IMR-90 (cell line): ENCODE data around the gene RBM45. TPM values are rescaled to one million over a fixed set of nuclear protein-coding genes. Genes with fewer than 3 reads are reported as not detected.
A peak's percentile ranks its signal among the peaks of the same experiment; 100 is the strongest.

Experiments used
- ATAC-seq: fragments of 200-7000 bp; cut with Tn5 transposase; 2 replicates; pipeline ENCODE4 v1.9.1; 2020; ENCODE audit warnings: low read depth, mild to moderate bottlenecking, moderate library complexity
- BruUV-seq: library from RNA; stranded (reverse); fragments of 400-500 nt; replicated peaks from 2 replicates; lab custom pipeline; 2021; lab: Mats Ljungman, UMichigan
- CTCF ChIA-PET: fragments of 300-600 bp; formaldehyde crosslinking; extraction: SDS; loops from one replicate; lab custom pipeline; 2021; ENCODE audit warnings: antibody characterized with exemption; lab: Yijun Ruan, JAX
- POLR2A ChIA-PET: fragments of 300-600 bp; sonication (Branson Sonifier 250); formaldehyde crosslinking; loops from one replicate; lab custom pipeline; 2022; ENCODE audit warnings: antibody characterized with exemption; ENCODE audit not compliant: unreplicated experiment; lab: Charles Lee
- DNase-seq: peaks from one replicate; pipeline ENCODE4 v3.0.0; 2013
- H2AFZ ChIP-seq: replicated peaks from 2 replicates; pipeline ENCODE3; 2013; ENCODE audit warnings: low read length, mild to moderate bottlenecking; ENCODE audit not compliant: poor library complexity
- H2AK5ac ChIP-seq: 2 replicates; pipeline ENCODE4 v1.6.1; 2013; ENCODE audit warnings: low read depth, low read length, inconsistent platforms
- H2AK9ac ChIP-seq: replicated peaks from 2 replicates; pipeline ENCODE3; 2013; ENCODE audit warnings: mild to moderate bottlenecking, low read depth, low read length, moderate library complexity; ENCODE audit not compliant: poor library complexity
- H2BK120ac ChIP-seq: 2 replicates; pipeline ENCODE4 v1.6.1; 2013; ENCODE audit warnings: low read depth, low read length, inconsistent platforms
- H2BK15ac ChIP-seq: 3 replicates; pipeline ENCODE4 v1.6.1; 2013; ENCODE audit warnings: low read depth, low read length, inconsistent platforms
- H2BK20ac ChIP-seq: 2 replicates; pipeline ENCODE4 v1.6.1; 2013; ENCODE audit warnings: low read depth, mild to moderate bottlenecking, inconsistent platforms, low read length, moderate library complexity
- H2BK5ac ChIP-seq: 2 replicates; pipeline ENCODE4 v1.6.1; 2013; ENCODE audit warnings: mild to moderate bottlenecking, low read depth, low read length, inconsistent platforms; ENCODE audit not compliant: poor library complexity, severe bottlenecking
- H3K14ac ChIP-seq: replicated peaks from 2 replicates; pipeline ENCODE4 v1.6.1; 2013; ENCODE audit warnings: low read depth, low read length, inconsistent platforms
- H3K18ac ChIP-seq: 2 replicates; pipeline ENCODE4 v1.6.1; 2013; ENCODE audit warnings: low read depth, low read length, control low read depth
- H3K23ac ChIP-seq: 2 replicates; pipeline ENCODE4 v1.6.1; 2013; ENCODE audit warnings: low read depth, low read length, inconsistent platforms
- H3K27ac ChIP-seq: 2 replicates; pipeline ENCODE4 v1.5.1; 2013; ENCODE audit warnings: mild to moderate bottlenecking, control low read depth, low read length; ENCODE audit not compliant: insufficient read depth
- H3K27me3 ChIP-seq: 2 replicates; pipeline ENCODE4 v1.6.1; 2013; ENCODE audit warnings: low read length; ENCODE audit not compliant: control insufficient read depth, insufficient read depth
- H3K36me3 ChIP-seq: 2 replicates; pipeline ENCODE4 v1.6.1; 2013; ENCODE audit warnings: low read length, mixed read lengths; ENCODE audit not compliant: control insufficient read depth, insufficient read depth
- H3K4ac ChIP-seq: 2 replicates; pipeline ENCODE4 v1.6.1; 2013; ENCODE audit warnings: low read depth, low read length, inconsistent platforms
- H3K4me1 ChIP-seq: 2 replicates; pipeline ENCODE4 v1.6.1; 2013; ENCODE audit warnings: low read length, mixed read lengths; ENCODE audit not compliant: control insufficient read depth, insufficient read depth
- H3K4me2 ChIP-seq: 2 replicates; pipeline ENCODE4 v1.6.1; 2013; ENCODE audit warnings: low read depth, mild to moderate bottlenecking, control low read depth, low read length, moderate library complexity
- H3K4me3 ChIP-seq: 2 replicates; pipeline ENCODE4 v1.5.1; 2013; ENCODE audit warnings: low read depth, mild to moderate bottlenecking, control low read depth, low read length, moderate library complexity; ENCODE audit not compliant: insufficient read depth
- H3K56ac ChIP-seq: 2 replicates; pipeline ENCODE4 v1.6.1; 2013; ENCODE audit warnings: low read length, inconsistent platforms; ENCODE audit not compliant: insufficient read depth; ENCODE audit errors: extremely low read depth
- H3K79me1 ChIP-seq, 2 experiments: 2 replicates each; pipeline ENCODE4 v1.6.1; 2013; ENCODE audit warnings: low read length in 2 of 2, inconsistent platforms in 1 of 2, low read depth in 1 of 2
- H3K9ac ChIP-seq: 2 replicates; pipeline ENCODE4 v1.6.1; 2013; ENCODE audit warnings: low read depth, low read length, control low read depth
- H3K9me1 ChIP-seq: 2 replicates; pipeline ENCODE4 v1.6.1; 2013; ENCODE audit warnings: low read length, inconsistent platforms; ENCODE audit not compliant: insufficient read depth
- H3K9me3 ChIP-seq: 2 replicates; pipeline ENCODE4 v1.6.1; 2013; ENCODE audit warnings: low read length; ENCODE audit not compliant: control insufficient read depth, insufficient read depth
- H4K20me1 ChIP-seq: 2 replicates; pipeline ENCODE4 v1.6.1; 2013; ENCODE audit warnings: low read length, inconsistent platforms; ENCODE audit not compliant: insufficient read depth
- H4K5ac ChIP-seq: 2 replicates; pipeline ENCODE4 v1.6.1; 2013; ENCODE audit warnings: mild to moderate bottlenecking, low read depth, low read length, control low read depth
- H4K8ac ChIP-seq, 2 experiments: 2 replicates each; pipeline ENCODE4 v1.6.1; 2013; ENCODE audit warnings: low read depth in 2 of 2, low read length in 2 of 2, control low read depth in 1 of 2, inconsistent platforms in 1 of 2
- H4K91ac ChIP-seq: 2 replicates; pipeline ENCODE4 v1.6.1; 2013; ENCODE audit warnings: low read depth, low read length, inconsistent platforms; ENCODE audit not compliant: insufficient read depth
- BHLHE40 ChIP-seq: fragments of 150-350 bp; IDR thresholded peaks from 2 replicates; pipeline ENCODE4 v1.6.1; 2016; ENCODE audit warnings: mild to moderate bottlenecking, low read depth, low read length
- CHD1 ChIP-seq: IDR thresholded peaks from 2 replicates; pipeline ENCODE4 v1.6.1; 2012; ENCODE audit warnings: low read depth, low read length, improper control_type of control experiment
- MAFK ChIP-seq: IDR thresholded peaks from 2 replicates; pipeline ENCODE4 v1.6.1; 2012; ENCODE audit warnings: low read depth, low read length, improper control_type of control experiment
- MAZ ChIP-seq: IDR thresholded peaks from 2 replicates; pipeline ENCODE4 v1.6.1; 2012; ENCODE audit warnings: low read depth, mild to moderate bottlenecking, low read length, improper control_type of control experiment, moderate library complexity, borderline replicate concordance
- NFE2L2 ChIP-seq: fragments of 150-350 bp; IDR thresholded peaks from 2 replicates; pipeline ENCODE4 v1.6.1; 2016; ENCODE audit warnings: low read depth, mild to moderate bottlenecking, low read length
- POLR2A ChIP-seq: IDR thresholded peaks from 2 replicates; pipeline ENCODE4 v1.6.1; 2012; ENCODE audit warnings: mild to moderate bottlenecking, low read depth, low read length
- WGBS, 2 experiments: methylation state at CpG; one replicate each; pipeline versions ENCODE4 v1.1.5 to v1.1.7; 2013; ENCODE audit warnings: missing lambda C conversion rate in 2 of 2; ENCODE audit not compliant: insufficient read length in 1 of 2; ENCODE audit errors: extremely low coverage in 2 of 2; 5-methylcytosine and 5-hydroxymethylcytosine counted together
- dilution Hi-C: fragments of 300-500 bp; cut with HindIII; formaldehyde crosslinking; loops from one replicate; pipeline ENCODE4 v1.14.3; 2018; ENCODE audit warnings: low sequenced_read_pairs; ENCODE audit not compliant: unreplicated experiment
- in situ Hi-C: fragments of 300-500 bp; cut with MboI; formaldehyde crosslinking; loops from 3 replicates; pipeline ENCODE4 v1.14.3; 2019; ENCODE audit warnings: low sequenced_read_pairs, inconsistent platforms, mixed read lengths
- intact Hi-C: fragments of 100-400 bp; cut with micrococcal nuclease; formaldehyde crosslinking; loops from 2 replicates; pipeline ENCODE4 v1.10.0; 2022
- microRNA-seq, 2 experiments: library from miRNA; stranded (forward) in 1 of 2; unstranded in 1 of 2; fragments of 10-50 nt in 1 of 2; fragments of <30 nt in 1 of 2; gene quantifications in 1 of 2; microRNA quantifications in 1 of 2; one replicate each; pipeline versions ENCODE3 to v1.1.0; 2013 to 2020; ENCODE audit not compliant: insufficient read depth in 1 of 2, insufficient read length in 1 of 2, unreplicated experiment in 1 of 2
- polyA plus RNA-seq, 3 experiments: library from polyadenylated mRNA; depleted of rRNA; stranded (reverse); fragments of >200 nt; gene quantifications; 2 replicates each; pipeline ENCODE4 v1.2.3, GENCODE V29; 2012; ENCODE audit warnings: low replicate concordance in 1 of 3
- small RNA-seq, 5 experiments: library from RNA; depleted of rRNA; stranded (forward); fragments of <200 nt; gene quantifications; one replicate each; pipeline ENCODE3, GENCODE V24; 2012
- total RNA-seq: library from RNA; depleted of rRNA; stranded (reverse); fragments of >200 nt; gene quantifications from 2 replicates; pipeline ENCODE4 v1.2.3, GENCODE V29; 2012; rRNA removed
- TF ChIP-seq, protein P1 (sequence below): fragments of 150-350 bp; IDR thresholded peaks from 2 replicates; pipeline ENCODE4 v1.6.1; 2016; ENCODE audit warnings: low read depth, mild to moderate bottlenecking, low read length, moderate library complexity, borderline replicate concordance
- TF ChIP-seq, protein P2 (sequence below): fragments of 150-350 bp; IDR thresholded peaks from 2 replicates; pipeline ENCODE4 v1.6.1; 2017; ENCODE audit warnings: mild to moderate bottlenecking, antibody characterized with exemption, low read length, low read depth

Gene RBM45
- total and polyA plus RNA-seq, 2 of the 4 experiments (the other 2 are of a cell fraction), result 10.3 to 17.9 TPM

DNA sequence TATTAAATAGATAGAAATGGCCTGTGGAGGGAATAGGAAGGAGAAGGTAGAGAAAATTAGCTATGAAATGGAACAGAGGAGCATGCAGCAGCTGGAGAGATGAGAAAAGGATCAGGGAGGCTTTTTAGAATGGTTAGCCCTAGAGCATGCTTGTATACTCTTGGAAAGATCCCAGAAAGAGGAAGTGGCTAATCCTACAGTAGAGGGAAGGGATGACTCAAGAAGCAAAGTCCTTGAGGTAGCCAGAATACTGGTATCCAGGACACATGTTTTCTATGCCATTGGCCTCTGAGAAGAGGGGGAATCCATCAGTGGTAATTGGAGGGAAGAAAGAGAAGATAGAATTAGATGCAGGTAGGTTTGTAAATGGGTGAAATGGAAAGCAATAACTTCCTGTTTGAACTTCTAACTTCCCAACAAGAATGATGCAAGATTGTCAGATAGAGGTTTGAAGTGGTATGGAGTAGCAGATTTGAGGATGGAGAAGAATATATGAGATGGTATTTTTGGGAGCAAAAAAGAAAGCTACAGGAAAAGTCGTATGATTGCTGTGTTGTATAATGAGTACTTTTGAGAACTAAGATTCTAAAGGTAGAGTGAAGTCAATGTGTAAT, 64.9 kb downstream of the RBM45 start:
- no peak overlapping the region for H4K91ac ChIP-seq
- no peak overlapping the region for H3K56ac ChIP-seq
- no peak overlapping the region for H2BK15ac ChIP-seq
- H3K18ac ChIP-seq, result no peak overlapping the region
- H2BK5ac ChIP-seq, result no peak overlapping the region
- ChIA-PET CTCF (no interaction called here), POLR2A (no interaction called here)
- no peak overlapping the region for H3K4me2 ChIP-seq
- no peaks in the 10 kb centered on the region for H4K20me1 ChIP-seq
- H2AFZ ChIP-seq, result no peak overlapping the region
- H3K23ac ChIP-seq, result no peak overlapping the region
- H4K8ac ChIP-seq, result no peak overlapping the region
- no peaks in the 10 kb centered on the region for H3K79me1 ChIP-seq
- DNase-seq (peak; percentile 67), ATAC-seq (peak; percentile 56; the same call in 1 of the 2 replicates)
- no peak overlapping the region for H2AK9ac ChIP-seq
- intact Hi-C loops (no loop called here), dilution Hi-C loops (no loop called here), in situ Hi-C loops (no loop called here)
- H3K27ac ChIP-seq, result no peak overlapping the region
- H3K4me3 ChIP-seq, result no peak overlapping the region
- H3K4me1 ChIP-seq, result no peaks in the 10 kb centered on the region
- H3K36me3 ChIP-seq, result no peaks in the 10 kb centered on the region
- no peak overlapping the region for H2AK5ac ChIP-seq
- 100% methylated on average over 1 of the region's 1 CpG; no CpG with 5 or more reads in 1 of the 2 experiments for WGBS, 2 experiments
- no peak overlapping the region for H2BK20ac ChIP-seq
- no peak overlapping the region for H2BK120ac ChIP-seq
- H3K9me3 ChIP-seq, result no peaks in the 10 kb centered on the region
- no peaks in the 10 kb centered on the region for H3K9me1 ChIP-seq
- H3K9ac ChIP-seq, result no peak overlapping the region
- no TSS peak for BruUV-seq
- TF ChIP-seq CHD1 (no peak), POLR2A (no peak), NFE2L2 (no peak), BHLHE40 (no peak), MAZ (no peak), MAFK (no peak)
- TF ChIP-seq, protein P1, sequence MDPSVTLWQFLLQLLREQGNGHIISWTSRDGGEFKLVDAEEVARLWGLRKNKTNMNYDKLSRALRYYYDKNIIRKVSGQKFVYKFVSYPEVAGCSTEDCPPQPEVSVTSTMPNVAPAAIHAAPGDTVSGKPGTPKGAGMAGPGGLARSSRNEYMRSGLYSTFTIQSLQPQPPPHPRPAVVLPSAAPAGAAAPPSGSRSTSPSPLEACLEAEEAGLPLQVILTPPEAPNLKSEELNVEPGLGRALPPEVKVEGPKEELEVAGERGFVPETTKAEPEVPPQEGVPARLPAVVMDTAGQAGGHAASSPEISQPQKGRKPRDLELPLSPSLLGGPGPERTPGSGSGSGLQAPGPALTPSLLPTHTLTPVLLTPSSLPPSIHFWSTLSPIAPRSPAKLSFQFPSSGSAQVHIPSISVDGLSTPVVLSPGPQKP, result no peak
- TF ChIP-seq, protein P2, sequence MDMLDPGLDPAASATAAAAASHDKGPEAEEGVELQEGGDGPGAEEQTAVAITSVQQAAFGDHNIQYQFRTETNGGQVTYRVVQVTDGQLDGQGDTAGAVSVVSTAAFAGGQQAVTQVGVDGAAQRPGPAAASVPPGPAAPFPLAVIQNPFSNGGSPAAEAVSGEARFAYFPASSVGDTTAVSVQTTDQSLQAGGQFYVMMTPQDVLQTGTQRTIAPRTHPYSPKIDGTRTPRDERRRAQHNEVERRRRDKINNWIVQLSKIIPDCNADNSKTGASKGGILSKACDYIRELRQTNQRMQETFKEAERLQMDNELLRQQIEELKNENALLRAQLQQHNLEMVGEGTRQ, result no peak
- no peak overlapping the region for H3K14ac ChIP-seq
- H3K4ac ChIP-seq, result no peak overlapping the region
- H4K5ac ChIP-seq, result no peak overlapping the region
- H3K27me3 ChIP-seq, result no peaks in the 10 kb centered on the region

Small RNAs within 50 kb of the gene (microRNA-seq; reads per million reads assigned to microRNA genes)
- not detected for gene AC011998.1 (ENCODE audit: insufficient read depth, insufficient read length)
- not detected for gene RNU5E-9P (ENCODE audit: insufficient read depth, insufficient read length)

Small RNAs within 50 kb of the gene (small RNA-seq; reads per million reads assigned to genes)
- gene AC011998.1 (0 reads per million in 5 experiments), gene RNU5E-9P (0 to 1.2 (median 0) reads per million in 5 experiments)

Other genes with a start within 250 kb of the RBM45 start
- gene PDE11A, start 39.7 kb upstream of the RBM45 start, total RNA-seq, result 0.56 and 0.72 TPM in 2 replicates
- 0.20 and 0.21 TPM in 2 replicates for gene PDE11A, start 39.7 kb upstream of the RBM45 start, polyA plus RNA-seq (2012; rRNA removed)
- 2.8 and 3.2 TPM in 2 replicates for gene OSBPL6, start 82.1 kb downstream of the RBM45 start, total RNA-seq
- 3.1 and 3.7 TPM in 2 replicates for gene OSBPL6, start 82.1 kb downstream of the RBM45 start, polyA plus RNA-seq (2012; rRNA removed)